Kidney tubule cell (primary cell): ENCODE results near the gene ERP44.

Experiments used
- DNase-seq: peaks from one replicate; pipeline ENCODE4 v3.0.0-alpha.2; 2018; ENCODE audit warnings: low spot score

The ERP44 gene

DNA sequence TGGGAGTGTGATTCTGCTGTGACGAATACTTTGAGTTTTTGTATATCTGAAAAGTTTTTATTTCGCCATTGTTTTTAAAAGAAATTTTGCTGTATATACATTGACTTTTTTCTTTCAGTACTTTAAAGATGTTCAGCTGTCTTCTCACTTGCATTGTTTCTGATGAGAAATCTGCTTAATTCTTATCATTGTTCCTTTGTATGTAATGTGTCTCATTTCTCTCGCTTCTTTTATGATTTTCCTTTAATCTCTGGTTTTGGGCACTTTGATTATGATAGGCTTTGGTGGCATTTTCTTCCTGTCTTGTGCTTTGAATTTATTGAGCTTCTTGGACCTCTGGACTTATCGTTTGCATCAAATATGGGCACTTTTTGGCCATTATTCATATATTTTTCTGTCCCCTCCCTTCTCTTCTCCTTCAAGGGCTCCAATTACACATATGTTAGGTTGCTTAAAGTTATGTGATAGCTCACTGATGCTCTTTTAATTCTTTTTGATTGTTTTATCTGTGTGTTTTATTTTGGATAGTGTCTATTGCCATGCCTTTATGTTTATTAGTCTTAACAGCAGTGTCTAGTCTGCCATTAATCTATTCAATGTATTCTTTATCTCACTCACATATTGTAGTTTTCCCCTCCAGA is 161.7 kb downstream of the ERP44 start:
- DNase-seq, result no peak

DNA sequence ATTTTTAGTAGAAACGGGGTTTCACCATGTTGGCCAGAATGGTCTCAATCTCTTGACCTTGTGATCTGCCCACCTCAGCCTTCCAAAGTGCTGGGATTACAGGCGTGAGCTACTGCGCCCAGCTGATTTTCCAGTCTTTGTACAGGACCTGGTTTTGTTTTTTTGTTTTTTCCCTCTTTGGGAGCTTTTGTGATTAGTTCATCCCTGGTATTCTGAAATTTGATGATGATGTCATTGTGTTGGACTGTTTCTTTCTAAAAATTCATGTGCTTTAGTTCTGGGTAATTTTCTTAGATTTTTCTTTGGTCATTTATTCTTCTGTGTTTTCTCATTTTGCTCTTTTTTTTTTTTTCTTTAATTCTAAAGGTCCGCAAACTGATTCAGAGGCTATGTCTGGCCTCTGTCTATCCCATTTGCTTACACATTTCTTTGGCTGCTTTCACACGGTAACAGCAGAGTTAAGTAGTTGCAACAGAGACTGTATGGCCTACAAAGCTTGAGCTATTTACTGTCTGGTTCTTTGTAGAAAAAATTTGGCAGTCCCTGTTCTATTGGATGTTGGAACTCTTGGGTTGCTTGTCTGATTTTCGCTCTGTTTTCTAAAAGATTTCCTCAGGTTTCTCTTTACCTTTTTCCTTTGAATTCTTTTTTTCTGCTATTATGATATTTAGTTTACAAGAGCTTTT is 167.5 kb downstream of the ERP44 start:
- DNase-seq, result no peak

DNA sequence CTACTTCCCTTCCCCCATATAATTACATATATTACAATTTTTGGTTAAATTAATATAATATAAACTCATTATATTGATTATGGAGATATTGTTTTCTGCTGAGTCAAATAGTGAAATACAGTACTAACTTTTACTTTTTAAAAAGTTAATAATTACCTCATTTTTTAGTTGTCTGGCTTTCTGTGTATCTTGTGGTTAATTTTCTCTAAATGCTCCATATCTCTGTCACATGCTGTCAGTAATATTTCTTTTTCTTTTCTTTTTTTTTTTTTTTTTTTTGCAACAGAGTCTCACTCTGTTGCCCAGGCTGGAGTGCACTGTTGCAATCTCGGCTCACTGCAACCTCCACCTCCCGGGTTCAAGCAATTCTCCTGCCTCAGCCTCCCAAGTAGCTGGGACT is 169.1 kb downstream of the ERP44 start:
- no peak for DNase-seq
